HG02678 (cell line): ENCODE results near the gene AEN.

Experiments
- ATAC-seq: cut with Tn5 transposase; IDR thresholded peaks from one replicate; pipeline ENCODE4 v1.9.1; 2021; ENCODE audit warnings: mild to moderate bottlenecking, moderate library complexity; ENCODE audit not compliant: unreplicated experiment

Gene AEN, protein sequence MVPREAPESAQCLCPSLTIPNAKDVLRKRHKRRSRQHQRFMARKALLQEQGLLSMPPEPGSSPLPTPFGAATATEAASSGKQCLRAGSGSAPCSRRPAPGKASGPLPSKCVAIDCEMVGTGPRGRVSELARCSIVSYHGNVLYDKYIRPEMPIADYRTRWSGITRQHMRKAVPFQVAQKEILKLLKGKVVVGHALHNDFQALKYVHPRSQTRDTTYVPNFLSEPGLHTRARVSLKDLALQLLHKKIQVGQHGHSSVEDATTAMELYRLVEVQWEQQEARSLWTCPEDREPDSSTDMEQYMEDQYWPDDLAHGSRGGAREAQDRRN

GRCh38 chr15:88620995-88621772, at the start of gene AEN:
AEN (plus strand) TSS chr15:88621340; CDS start chr15:88626210, 4,870 bp downstream.
- ATAC-seq: peak; percentile 95

GRCh38 chr15:88571852-88572259, 49.3 kb upstream of the AEN start:
- ATAC-seq: no peak

DNA sequence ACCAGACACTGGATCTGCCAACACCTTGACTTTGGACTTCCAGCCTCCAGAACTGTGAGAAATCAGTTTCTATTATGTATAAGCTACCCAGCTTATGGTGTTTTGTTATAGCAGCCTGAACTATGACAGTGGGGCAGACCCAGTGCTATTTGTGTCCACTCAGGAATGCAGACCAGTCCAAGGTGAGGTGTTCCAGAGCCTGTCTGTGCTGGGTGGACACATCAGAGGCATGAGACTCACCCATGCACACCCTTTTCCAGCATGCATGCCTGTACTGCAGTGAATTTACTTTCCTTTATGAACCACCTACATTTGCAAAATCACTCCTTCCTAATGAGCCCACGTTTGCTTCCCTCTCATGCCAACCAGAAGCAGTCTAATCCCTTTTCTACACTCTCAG, 47.1 kb upstream of the AEN start:
- no peak for ATAC-seq

GRCh38 chr15:88574655-88575054, 46.5 kb upstream of the AEN start:
- no peak for ATAC-seq

- no peak for ATAC-seq
Observed at GRCh38 chr15:88579322-88579721, 41.8 kb upstream of the AEN start.

DNA sequence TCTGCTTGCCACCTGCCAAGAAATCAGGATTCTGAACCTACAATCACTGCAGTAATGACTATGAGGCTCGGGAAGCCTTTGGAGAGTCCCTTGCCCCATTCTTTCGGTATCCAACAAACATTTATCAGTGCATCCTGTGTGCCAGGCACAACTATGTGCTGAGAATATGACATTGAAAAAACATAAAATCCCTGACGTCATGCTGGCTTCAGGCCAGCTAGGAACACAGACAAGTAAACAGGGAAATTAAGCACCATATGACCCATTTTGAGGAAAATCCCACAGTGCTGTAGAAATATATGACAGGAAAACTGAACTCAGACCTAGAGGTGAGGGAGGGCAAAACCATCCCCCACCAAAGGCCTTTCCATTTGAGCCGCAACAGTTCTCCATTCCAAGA, 40.6 kb upstream of the AEN start:
- no peak for ATAC-seq

- no peak for ATAC-seq
Observed at GRCh38 chr15:88586401-88587162, 34.6 kb upstream of the AEN start.

DNA sequence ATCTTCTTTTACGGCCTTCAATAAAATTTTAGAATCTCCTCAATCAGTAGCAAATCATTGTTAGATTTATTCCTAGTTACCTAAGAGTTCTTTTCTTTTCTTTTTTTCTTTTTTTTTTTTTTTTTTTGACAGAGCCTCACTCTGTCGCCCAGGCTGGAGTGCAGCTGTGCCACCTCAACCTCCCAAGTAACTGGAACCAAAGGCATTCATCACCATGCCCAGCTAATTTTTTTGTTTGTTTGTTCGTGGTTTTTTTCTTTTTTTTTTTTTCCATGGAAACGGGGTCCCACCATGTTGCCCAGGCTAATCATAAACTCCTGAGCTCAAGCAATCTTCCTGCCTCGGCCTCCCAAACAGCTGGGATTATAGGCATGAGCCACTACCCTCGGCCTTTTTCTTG, 30.4 kb upstream of the AEN start:
- no peak for ATAC-seq

GRCh38 chr15:88591384-88591783, 29.8 kb upstream of the AEN start:
- ATAC-seq: no peak

GRCh38 chr15:88603885-88604284, 17.3 kb upstream of the AEN start:
- no peak for ATAC-seq

GRCh38 chr15:88604381-88605188, 16.6 kb upstream of the AEN start:
- no peak for ATAC-seq

- ATAC-seq: no peak
Observed at GRCh38 chr15:88605189-88606069, 15.7 kb upstream of the AEN start.

DNA sequence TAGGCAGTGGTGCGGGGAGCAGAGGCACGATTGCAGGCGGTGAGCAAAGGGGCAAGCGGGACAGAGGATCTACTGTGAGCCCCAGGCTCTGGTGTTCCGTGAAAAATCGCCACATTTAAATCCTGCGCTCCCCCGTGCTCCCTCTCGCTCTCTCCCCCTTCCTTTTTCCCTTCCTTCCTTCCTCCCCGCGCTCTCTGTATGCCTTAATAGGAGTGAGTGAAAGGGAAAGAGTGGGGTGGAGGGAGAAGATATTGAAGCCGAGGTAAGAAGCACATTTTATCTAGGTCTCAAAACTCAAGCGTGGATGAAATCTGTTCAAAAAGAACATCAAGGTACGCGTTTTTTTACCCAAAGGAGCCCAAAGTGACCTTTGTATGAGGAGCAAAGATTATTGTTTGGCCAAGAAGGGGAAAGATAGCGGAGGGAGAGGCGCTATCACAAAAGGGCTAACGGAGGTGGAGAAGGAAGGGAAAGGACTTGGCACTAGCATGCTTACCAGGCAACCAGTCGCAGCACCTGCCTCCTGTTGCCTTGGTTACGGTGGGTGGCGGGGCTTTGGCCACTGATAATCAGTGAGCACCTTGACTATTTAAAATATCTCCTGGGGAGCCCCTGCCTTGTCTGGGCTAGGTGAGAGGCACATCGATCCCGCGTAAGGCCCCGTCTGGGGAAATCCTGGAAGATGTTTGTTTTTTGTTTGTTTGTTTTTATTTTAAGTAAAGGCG, 14.9 kb upstream of the AEN start:
- no peak for ATAC-seq

- ATAC-seq: no peak
Observed at GRCh38 chr15:88607951-88608350, 13.2 kb upstream of the AEN start.

DNA sequence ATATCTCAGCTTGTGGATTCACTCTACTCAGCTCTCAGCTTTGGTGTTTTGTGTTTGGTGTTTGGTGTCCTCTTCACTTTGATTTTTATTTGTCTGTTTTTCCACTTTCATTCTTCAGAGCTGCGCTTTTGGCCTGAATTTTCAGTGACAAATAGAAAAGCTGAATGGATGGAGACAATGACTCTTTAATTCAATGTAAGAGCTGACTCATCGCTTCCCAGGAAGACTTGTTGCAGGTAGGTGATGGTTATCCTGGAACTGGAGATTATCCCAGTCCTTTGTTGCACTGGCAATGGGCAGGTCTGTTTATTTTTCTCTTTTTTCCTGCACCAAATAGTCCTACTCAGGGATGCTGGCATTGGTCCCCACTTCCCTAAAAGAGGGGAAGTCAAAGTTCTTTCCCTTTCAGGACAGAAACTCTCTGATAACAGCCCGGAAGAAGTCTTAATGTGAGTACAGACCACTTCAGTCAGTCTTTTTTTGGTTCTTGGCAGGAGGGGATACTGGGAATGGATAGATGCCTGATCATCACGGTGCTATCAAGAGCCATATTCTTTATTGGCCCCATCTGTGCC, 12.4 kb upstream of the AEN start:
- ATAC-seq: no peak

DNA sequence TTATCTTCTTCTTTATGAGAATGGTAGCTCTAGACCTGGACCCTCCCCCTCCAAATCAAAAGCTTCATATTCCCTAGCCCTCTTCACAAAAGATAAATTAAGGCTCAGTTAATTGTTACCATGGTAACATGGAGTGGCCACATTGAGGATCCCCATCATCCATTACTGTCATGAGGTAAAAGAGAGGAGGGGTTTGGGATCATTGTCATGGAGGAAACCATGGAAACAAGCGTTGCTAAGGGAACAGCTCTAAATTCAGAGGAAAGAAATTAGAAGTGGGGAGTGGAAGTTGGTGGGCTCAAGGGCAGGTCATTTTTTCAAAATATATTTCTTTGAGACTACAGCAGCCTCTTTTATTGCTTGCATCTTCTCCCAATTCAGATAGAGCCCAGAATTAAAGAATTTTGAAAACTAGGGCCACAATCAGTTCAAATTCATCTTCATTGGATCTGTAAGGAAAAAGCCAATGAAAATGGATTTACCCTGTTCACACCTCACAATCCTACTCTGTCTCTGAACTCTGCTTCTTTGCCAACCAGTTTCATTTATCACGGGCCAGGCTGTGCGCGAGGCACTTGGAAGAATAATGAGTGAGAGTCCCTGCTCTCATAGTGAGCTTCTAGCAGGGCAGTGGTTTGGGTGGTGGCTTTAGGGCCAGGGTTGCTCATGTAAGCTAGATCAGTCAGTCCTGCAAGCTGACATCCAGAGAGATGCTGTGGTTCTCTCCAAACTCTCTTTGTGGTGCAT, 11.6 kb upstream of the AEN start:
- ATAC-seq: no peak

DNA sequence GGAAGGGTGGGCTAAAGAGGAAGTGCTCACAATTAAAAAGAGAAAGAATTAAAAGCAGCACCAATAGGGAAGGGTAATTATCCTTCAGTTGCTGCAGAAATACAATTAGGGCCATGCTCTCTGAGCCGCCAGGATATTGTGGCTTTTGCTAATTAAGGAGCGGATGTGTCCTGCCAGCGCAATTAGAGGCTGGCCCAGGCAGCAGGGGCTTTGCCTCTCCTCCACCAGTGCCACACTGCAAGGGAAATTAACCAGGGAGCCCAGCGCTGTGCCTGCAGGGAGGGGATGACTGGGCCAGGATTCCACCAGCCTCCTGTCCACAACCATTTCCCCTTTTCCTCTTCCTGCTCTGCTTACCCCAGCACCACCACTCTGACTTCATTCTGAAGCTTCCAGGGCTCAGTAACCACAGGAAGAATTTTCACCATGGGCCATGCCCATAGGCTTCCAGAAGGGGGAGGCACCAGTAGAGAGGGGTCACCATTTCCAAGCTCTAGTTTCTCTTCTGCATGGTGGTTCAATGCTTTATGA, 10.4 kb upstream of the AEN start:
- no peak for ATAC-seq
